Astrocyte of the cerebellum (primary cell): ENCODE data around the gene CADM3.

ENCODE experiments used
- DNase-seq: peaks from one replicate; pipeline ENCODE4 v3.0.0-alpha.2; 2011; ENCODE audit warnings: low read depth
- H3K4me3 ChIP-seq: 2 replicates; pipeline ENCODE4 v1.5.1; 2011; ENCODE audit warnings: mild to moderate bottlenecking, low read depth, low read length, moderate library complexity
- CTCF ChIP-seq: IDR thresholded peaks from 2 replicates; pipeline ENCODE4 v1.5.1; 2012; ENCODE audit warnings: low read length, low read depth, moderate library complexity, mild to moderate bottlenecking; ENCODE audit errors: missing control alignments
- in situ Hi-C: cut with HindIII; loops from 2 replicates; pipeline ENCODE4 v1.10.0; 2017; ENCODE audit warnings: low sequenced_read_pairs

The CADM3 gene

GRCh38 chr1:159203610-159204009 lies 32.2 kb downstream of the CADM3 start:
- in situ Hi-C loops, result no loop called here

GRCh38 chr1:159204161-159205141 lies 33.0 kb downstream of the CADM3 start, which contains the start of gene ACKR1:
Gene ACKR1, plus strand, starts transcription at chr1:159204875. Its CDS starts 85 bp downstream, at chr1:159204960.
- in situ Hi-C loops, result no loop called here
- no peak within 1 kb of the TSS for H3K4me3 ChIP-seq
- no peak for DNase-seq
- no peak for TF ChIP-seq CTCF

More at GRCh38 chr1:159203610-159204009, 32.2 kb downstream of the CADM3 start:
- no peak for DNase-seq
- TF ChIP-seq CTCF, result no peak
- no peak overlapping the region for H3K4me3 ChIP-seq

- DNase-seq, result no peak
- no peak overlapping the region for H3K4me3 ChIP-seq
- TF ChIP-seq CTCF, result no peak
- in situ Hi-C loops, result no loop called here
Observed at GRCh38 chr1:159205225-159205624, 33.8 kb downstream of the CADM3 start.

GRCh38 chr1:159206110-159206509 lies 34.7 kb downstream of the CADM3 start:
- no peak overlapping the region for H3K4me3 ChIP-seq
- no peak for TF ChIP-seq CTCF
- no peak for DNase-seq
- in situ Hi-C loops, result no loop called here

GRCh38 chr1:159207080-159207479 lies 35.7 kb downstream of the CADM3 start:
- in situ Hi-C loops, result no loop called here
- TF ChIP-seq CTCF, result no peak
- H3K4me3 ChIP-seq, result no peak overlapping the region
- DNase-seq, result no peak

GRCh38 chr1:159207774-159208173 lies 36.4 kb downstream of the CADM3 start:
- no peak overlapping the region for H3K4me3 ChIP-seq
- in situ Hi-C loops, result no loop called here
- DNase-seq, result no peak
- no peak for TF ChIP-seq CTCF
